GM19324 (cell line): ENCODE measurements around the gene CDHR5.
"Not testable (repeated sequence)": the region's sequence is repeated elsewhere in the genome, so short reads cannot be mapped to it uniquely, and the experiment has no call there.

ENCODE experiments used
- ATAC-seq: cut with Tn5 transposase; IDR thresholded peaks from one replicate; pipeline ENCODE4 v1.9.1; 2021; ENCODE audit warnings: mild to moderate bottlenecking, moderate library complexity; ENCODE audit not compliant: unreplicated experiment, low FRiP score

The CDHR5 gene, protein sequence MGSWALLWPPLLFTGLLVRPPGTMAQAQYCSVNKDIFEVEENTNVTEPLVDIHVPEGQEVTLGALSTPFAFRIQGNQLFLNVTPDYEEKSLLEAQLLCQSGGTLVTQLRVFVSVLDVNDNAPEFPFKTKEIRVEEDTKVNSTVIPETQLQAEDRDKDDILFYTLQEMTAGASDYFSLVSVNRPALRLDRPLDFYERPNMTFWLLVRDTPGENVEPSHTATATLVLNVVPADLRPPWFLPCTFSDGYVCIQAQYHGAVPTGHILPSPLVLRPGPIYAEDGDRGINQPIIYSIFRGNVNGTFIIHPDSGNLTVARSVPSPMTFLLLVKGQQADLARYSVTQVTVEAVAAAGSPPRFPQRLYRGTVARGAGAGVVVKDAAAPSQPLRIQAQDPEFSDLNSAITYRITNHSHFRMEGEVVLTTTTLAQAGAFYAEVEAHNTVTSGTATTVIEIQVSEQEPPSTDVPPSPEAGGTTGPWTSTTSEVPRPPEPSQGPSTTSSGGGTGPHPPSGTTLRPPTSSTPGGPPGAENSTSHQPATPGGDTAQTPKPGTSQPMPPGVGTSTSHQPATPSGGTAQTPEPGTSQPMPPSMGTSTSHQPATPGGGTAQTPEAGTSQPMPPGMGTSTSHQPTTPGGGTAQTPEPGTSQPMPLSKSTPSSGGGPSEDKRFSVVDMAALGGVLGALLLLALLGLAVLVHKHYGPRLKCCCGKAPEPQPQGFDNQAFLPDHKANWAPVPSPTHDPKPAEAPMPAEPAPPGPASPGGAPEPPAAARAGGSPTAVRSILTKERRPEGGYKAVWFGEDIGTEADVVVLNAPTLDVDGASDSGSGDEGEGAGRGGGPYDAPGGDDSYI

DNA sequence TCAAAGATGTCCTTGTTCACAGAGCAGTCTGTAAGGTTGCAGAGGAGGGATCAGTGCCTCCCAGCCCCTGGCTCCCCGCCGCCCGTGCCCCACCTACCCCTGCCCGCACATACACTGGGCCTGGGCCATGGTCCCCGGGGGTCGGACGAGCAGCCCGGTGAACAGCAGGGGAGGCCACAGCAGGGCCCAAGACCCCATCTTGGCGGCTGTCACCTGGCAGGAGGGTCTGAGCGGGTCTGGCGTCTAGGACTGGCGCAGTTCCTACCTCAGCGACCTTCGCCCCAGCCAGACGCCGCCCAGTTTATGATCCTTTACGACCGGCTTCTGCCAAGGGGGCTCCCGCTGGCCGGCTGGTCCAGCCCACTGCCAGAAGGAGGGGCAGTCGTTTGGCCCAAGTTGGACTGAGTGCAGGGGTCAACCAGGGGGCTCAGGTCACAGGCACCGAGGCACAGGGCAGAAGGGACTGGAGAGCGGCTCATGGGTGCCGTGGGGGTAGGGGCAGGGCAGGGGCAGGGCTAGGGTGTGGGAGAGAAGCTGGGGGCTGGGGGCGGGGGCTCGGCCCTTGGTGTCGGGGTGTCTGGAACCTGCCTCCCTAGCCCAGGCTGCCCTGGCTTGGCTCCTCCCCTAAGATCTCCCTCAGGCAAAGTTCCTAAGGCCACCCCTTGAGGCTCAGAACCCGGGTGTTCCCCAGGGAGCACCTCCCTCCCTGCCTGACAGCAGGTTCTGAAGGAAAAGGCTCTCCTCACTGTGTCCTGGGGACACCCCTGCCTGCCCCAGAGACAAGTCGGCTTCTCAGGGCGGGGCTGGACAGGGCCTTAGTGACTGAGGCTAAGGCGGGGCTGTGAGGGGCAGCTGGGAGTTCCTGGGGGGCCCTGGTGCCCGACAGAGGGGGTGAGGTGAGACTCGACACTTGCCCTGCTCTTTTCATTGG is at the start of gene CDHR5:
Gene CDHR5, minus strand, starts transcription at position 251 of the 931 bp plus-strand sequence. Its CDS starts 53 bp downstream, at position 198.
- no peak for ATAC-seq

DNA sequence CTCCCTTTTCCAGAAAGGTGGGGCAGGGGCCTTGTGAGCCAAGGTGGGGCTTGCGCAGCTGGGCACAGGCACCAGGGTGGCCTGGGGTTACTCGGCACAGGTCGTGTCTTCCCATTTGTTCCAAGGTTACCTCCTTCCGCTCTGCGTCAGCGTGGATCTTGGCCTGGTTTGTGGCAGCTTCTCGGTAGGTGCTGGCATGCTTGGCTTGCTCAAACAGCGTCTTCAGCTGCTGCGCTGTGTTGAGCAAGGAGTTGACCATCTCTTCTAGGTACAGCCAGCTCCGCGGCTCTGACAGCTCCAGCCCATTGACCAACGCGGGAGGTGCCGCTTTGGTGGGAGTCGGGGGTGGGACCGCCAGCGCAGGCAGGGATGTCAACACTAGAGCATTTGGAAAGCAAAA is 49.7 kb upstream of the CDHR5 start:
- no peak for ATAC-seq

DNA sequence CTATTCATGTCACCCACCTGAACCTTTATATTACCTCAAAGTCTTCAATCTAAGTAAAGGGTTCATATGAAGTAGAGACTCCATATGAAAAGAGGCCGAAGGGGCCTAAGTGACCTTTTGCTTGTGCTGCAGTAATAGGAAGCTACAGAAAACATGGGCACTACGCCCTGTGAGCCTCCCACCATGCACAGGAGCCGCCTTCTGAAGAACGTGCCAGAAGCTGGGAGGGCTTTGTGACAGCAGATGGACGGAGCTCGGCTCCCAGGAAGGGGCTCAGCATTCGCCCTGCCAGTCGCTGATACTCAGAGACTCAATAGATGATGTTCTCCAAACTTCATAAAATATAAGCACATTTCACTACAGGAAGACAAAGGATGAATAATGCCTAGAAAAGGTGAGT is 49.1 kb upstream of the CDHR5 start:
- ATAC-seq = no peak

DNA sequence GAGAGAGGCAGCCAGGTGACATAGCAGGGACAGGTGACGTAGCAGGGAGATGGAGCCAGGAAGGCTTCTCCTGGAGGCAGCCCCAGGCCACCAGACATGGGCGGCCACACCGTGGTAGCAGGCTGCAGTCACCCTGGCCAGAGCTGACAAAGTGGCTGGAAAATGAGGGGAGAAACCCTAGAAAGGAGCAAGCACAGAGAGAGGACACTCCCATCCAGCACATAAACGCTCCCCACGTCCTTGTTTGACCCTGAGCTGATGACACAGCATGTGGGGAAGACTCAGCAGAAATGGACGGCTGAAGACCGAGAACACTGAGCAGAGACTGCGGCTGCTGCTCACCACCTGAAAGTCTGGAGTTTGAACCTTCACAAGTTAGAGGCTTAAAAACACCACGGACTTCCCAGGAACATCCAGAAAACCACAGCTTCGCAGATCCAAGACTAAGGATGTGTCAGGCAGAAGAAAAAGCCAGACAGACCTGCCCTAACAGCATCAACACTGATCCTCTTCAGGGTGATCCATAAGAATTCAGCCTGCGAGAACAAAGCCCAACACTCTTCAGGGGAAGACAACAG is 41.0 kb upstream of the CDHR5 start:
- no peak for ATAC-seq

DNA sequence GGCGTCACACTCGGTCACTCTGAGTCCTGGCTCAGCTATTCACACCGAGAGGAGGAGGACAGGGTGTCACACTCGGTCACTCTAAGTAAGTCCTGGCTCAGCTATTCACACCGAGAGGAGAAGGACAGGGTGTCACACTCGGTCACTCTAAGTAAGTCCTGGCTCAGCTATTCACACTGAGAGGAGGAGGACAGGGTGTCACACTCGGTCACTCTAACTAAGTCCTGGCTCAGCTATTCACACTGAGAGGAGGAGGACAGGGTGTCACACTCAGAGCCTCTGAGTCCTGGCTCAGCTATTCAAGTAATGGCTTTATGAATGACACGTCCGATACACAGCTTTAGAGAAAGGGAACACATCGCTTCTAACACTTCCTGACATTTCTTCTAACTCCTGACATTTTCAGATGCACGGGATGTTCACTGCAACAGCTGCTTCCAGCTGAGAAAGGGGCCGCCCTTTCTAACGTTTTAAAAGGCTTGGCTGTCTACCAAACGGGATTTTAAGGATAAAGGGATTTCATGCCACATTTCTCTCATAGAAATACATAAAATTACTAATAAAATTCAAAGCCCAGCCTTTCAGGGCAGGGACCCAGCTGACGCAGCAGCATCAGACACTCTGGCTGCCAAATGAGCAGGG is 40.4 kb upstream of the CDHR5 start:
- no peak for ATAC-seq

DNA sequence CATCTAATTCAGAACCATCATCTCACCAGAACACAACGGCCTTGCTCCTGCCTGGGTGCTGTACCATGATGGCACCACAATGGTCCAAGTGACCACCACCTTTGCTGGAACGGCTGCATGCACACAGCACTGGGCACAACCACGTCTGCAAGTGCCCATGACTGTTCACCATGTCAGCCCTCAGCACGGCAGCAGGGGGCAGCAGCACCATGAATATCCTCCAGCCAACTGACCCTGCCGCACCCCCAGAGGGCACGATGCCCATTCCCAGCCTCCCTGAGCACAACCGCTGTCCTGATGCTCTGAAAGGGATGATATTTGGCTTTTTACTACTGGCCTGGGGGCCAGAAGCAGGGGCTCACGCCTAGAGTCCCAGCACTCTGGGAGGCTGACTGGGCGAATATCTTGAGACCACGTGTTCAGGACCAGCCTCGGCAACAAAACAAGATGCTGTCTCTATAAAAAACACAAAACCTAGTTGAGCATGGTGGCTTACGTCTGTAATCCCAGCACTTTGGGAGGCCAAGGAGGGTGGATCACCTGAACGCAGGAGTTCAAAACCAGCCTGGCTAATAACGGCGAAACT is 38.0 kb upstream of the CDHR5 start:
- no peak for ATAC-seq

DNA sequence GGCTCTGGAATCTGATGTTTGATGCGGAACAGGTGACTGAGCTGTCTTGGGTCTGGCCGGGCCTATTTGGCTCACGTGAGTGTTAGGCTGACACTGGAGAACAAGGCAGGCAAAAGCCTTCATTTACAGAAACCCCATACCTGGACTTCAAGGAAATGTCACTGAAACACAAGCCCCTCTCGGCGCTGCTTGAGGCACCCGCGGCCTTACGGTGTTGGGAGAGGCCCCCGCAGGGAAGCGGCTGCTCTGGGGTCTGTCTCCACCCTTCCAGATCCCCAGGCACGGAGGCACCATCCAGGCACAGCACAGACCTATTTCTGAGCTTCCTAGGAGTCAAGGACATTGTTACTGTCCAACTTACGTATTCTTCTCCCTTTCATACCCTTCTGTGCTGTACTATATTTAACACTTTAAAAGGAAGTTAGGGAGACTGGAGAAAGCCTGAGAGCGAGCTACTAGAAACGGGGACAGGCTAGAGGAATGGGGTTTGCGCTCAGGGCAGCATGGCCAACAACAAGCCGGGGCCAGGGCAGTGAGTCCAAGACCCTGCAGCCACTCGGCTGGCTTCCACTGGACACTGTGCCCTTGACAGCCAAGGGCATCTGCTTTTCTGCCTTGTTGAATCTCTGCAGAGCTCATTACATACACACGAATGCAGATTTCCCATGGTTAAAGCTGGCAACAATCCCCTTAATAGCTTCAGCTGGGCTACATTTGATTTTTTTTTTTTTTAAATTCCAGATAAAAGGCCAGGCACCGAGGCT is 36.1 kb upstream of the CDHR5 start:
- no peak for ATAC-seq

DNA sequence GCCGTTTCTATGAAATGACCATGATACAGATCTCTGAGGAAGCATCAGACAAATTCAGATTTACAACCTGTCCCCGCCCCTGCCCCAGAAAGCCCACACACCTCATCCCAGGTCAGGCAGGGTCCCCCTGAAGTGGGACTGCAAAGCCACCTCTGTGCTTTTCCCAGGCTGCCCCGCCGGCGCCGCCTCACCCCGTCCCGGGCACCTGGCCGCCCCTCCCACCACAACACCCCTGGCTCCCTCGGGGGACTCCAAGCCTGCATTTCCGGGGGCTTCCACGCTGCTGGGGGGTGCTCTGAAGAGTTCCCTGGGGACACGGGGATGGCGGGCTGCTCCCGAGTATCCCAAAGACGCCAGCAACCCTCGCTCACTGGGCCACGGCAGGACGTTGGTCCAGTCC is 35.5 kb upstream of the CDHR5 start:
- ATAC-seq = no peak

DNA sequence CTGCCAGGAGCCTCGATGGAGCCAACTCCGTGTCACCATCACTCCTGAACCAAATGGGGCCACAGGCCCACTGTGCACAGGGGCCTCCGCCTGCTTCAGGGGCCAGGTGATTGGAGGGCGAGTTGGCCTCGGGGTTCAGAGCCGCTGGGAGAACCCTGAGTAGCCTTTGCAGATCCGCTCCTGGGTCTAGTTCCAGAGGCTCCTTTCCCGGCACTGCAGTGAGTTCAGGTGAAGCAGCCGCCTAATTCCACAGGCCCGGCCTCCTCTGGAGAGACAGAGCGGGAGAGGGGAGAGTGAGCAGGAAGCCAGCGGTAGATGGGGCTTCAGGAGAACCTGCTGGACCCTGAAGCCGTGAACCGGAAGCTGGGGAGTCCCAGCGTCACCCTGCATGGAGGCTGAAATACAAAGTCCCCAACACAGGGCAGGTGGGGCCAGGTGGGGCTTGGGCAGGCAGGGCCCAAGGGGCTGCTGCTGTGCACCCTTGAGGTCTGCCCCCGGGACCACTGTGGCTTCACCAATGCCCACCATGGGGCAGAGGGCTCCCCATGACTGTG is 34.9 kb upstream of the CDHR5 start:
- no peak for ATAC-seq

DNA sequence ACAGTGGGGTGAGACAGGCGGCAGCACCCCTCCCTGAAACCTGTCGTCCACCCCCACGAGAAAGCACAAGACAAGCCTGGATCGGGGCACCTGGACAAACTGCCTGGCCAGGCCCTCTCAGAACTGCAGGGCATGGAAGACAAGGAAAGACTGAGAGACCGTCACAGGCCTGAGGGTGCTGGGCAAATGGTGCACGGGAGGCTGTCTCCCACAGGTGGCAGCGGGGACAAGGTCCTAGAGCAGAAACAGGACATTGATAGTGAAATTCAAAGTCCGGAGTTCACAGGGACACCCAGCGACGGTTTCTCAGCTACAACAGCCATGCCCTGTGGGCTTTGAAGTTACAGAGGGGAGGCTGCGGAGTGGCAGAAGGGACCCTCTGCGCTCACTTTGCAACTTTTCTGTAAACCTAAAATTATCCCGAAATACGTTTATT is 33.0 kb upstream of the CDHR5 start:
- no peak for ATAC-seq

DNA sequence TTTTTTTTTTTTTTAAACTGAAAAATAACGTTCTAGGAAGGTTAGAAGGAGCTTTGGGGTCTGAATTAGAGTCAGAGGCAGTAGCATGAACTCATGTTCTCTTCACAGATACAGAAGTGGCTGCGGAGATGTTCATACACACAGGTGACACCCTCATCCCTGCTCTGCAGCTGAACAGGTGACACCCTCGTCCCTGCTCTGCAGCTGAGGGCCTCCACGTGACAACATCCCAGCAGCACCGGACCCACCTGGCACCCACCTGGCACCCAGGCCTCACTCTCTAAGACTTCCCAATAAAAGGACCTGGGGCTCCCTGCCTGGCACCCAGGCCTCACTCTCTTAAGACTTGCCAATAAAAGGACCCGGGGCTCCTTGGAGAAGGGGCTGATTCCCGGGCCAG is 32.1 kb upstream of the CDHR5 start:
- no peak for ATAC-seq

DNA sequence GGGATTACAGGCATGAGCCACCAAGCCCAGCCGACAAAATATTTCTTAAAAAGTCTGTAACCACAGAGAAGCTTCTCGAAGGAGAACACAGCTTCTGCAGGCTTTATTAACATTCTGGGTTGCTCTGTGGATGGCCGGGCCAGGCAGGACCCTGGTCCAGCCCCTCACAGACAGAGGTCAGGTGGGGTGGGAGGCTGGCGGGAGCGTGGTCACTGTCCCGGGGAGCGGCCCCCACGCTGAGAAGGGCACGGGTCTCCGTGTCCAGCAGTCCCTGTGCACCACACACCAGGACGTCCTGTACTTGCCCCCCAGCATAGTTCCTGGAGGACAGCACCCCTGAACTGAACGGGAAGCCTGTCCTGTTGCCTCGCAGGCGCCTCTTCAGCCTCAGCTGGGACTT is 31.7 kb upstream of the CDHR5 start:
- ATAC-seq = no peak

DNA sequence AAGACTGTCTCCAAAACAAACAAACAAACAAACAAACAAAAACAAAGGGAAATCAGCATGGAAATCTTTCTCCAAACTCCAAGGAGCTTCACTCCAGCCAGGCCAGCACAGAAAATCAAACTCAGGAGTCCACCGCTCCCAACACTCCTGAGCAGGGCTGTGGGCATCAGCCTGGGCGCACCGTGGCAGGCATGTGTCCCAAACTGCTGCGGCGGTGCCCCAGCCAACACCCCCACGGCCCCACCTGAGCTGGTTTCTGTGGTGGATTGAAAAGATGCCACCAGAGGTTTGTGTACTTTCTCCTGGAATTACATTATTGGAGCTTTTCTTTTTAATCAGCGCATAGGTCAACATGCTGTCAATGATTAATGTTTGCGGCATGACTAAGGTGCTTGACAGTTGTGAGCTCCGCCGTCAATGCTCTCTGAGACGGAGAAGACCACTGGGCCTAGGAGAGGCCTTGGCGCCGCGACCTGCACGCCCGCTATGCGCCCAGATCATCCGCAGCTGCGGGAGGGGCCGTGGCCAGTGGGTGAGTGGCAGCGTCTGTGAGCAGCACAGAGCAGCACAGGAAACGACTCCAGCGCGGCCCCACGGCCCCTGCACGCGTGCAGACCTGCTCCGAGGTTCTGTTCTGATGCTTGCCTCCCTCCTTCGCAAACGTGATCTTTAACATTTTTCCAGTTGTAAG is 30.4 kb upstream of the CDHR5 start:
- ATAC-seq = no peak

DNA sequence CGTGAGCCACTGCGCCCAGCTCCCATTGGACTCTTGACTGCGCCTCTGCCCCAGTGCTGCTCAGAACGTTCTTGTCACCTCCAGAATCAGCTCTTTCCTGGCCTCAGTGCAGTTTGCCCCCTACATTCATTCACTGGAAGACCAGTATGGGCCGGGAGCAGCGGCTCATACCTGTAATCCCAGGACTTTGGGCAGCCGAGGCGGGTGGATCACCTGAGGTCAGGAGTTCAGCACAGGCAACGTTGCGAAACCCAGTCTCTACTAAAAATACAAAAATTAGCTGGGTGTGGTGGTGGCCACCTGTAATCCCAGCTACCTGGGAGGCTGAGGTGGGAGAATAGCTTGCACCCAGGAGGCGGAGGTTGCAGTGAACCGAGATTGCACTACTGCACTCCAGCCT is 29.7 kb upstream of the CDHR5 start:
- not testable (repeated sequence) for ATAC-seq

DNA sequence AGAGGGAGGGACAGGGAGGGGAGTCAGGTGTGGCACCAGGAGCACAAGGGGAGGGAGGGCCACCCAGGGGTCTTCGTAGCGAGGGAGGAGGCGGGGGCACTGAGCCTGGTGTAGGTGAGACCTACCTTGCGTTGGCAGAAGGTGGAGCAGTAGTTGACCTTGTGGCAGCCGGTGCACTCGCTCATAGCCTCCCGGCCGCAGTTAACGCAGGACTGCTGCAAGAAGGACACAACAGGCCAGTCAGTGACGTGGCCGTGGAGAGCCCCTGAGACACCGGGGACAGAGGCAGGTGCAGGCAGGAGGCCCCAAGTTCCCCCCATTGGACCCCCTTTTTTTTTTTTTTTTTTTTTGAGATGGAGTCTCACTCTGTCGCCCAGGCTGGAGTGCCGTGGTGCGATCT is 29.1 kb upstream of the CDHR5 start:
- ATAC-seq = no peak

DNA sequence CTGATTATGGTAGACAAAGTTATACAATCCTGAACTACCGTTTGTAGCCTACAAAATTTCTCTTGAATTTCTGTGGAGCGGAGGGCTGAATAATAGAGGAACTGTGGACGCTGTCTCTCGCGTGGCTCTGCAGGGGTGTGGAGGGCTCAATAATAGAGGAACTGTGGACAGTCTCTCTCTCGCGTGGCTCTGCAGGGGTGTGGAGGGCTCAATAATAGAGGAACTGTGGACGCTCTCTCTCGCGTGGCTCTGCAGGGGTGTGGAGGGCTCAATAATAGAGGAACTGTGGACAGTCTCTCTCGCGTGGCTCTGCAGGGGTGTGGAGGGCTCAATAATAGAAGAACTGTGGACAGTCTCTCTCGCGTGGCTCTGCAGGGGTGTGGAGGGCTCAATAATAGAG is 28.4 kb upstream of the CDHR5 start:
- not testable (repeated sequence) for ATAC-seq

DNA sequence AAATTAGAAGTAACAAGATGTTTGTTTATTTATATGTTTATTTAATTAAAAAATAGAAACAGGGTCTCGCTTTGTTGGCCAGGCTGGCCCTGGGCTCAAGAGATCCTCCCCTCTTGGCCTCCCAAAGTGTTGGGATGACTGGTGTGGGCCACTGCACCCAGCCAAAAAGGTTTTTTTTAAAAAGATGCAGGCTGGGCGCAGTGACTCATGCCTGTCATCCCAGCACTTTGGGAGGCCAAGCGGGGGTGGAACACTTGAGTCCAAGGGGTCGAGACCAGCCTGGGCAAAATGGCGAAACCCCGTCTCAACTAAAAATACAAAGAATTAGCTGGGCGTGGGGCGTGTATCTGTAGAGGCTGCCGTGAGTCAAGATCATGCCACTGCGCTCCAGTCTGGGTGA is 25.7 kb upstream of the CDHR5 start:
- ATAC-seq = no peak

DNA sequence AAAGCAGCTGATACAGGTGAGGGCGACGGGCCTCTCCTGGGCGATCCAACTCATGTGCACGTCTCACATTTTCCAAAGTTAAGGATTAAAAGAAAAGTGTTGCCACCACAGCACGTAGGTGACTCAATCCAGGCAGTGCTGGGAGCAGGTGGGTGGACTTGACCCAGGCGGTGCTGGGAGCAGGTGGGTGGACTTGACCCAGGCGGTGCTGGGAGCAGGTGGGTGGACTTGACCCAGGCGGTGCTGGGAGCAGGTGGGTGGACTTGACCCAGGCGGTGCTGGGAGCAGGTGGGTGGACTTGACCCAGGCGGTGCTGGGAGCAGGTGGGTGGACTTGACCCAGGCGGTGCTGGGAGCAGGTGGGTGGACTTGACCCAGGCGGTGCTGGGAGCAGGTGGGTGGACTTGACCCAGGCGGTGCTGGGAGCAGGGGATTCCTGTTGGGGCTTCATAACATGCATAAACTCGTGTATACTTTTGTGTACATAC is 23.0 kb upstream of the CDHR5 start:
- ATAC-seq = not testable (repeated sequence)
